Naive B cell (primary cell): ENCODE measurements around the gene PDZD8. TPM values are rescaled to one million over a fixed set of nuclear protein-coding genes. Genes with fewer than 3 reads are reported as not detected.

ENCODE experiments used
- ATAC-seq, 2 donors: fragments of 150-1000 bp; cut with Tn5 transposase; 2 replicates each; pipeline ENCODE4 v1.10.0; 2021; ENCODE audit warnings: low read depth in 2 of 2, mild to moderate bottlenecking in 2 of 2, moderate library complexity in 2 of 2
- DNase-seq: peaks from one replicate; pipeline ENCODE4 v3.0.0; 2022
- H3K27ac Mint-ChIP-seq, 6 donors: one replicate each; pipeline ENCODE4 v1.8.0; 2020 to 2022; ENCODE audit warnings: mild to moderate bottlenecking in 6 of 6, mixed read lengths in 6 of 6, moderate library complexity in 5 of 6, inconsistent platforms in 2 of 6
- H3K27me3 Mint-ChIP-seq, 3 donors: one replicate each; pipeline ENCODE4 v1.8.0; 2021 to 2022; ENCODE audit warnings: mixed read lengths in 3 of 3, mild to moderate bottlenecking in 1 of 3
- H3K36me3 Mint-ChIP-seq, 2 donors: one replicate each; pipeline ENCODE4 v1.8.0; 2020 to 2022; ENCODE audit warnings: mixed read lengths in 2 of 2, inconsistent platforms in 1 of 2, mild to moderate bottlenecking in 1 of 2
- H3K4me1 Mint-ChIP-seq, 3 donors: one replicate each; pipeline ENCODE4 v1.8.0; 2020 to 2022; ENCODE audit warnings: mixed read lengths in 3 of 3, inconsistent platforms in 1 of 3, mild to moderate bottlenecking in 1 of 3, moderate library complexity in 1 of 3
- H3K4me3 Mint-ChIP-seq, 8 donors: one replicate each; pipeline ENCODE4 v1.8.0; 2020 to 2022; ENCODE audit warnings: mild to moderate bottlenecking in 8 of 8, mixed read lengths in 8 of 8, moderate library complexity in 8 of 8, inconsistent platforms in 2 of 8
- H3K9me3 Mint-ChIP-seq, 7 donors: one replicate each; pipeline ENCODE4 v1.8.0; 2020 to 2022; ENCODE audit warnings: mixed read lengths in 7 of 7, mild to moderate bottlenecking in 5 of 7, inconsistent platforms in 2 of 7, moderate library complexity in 1 of 7
- polyA plus RNA-seq, 6 donors: library from polyadenylated mRNA; unstranded; fragments of 300-500 nt; fragmentation: Illumina TruSeq; gene quantifications; one replicate each; pipeline ENCODE4 v1.2.3, GENCODE V29; 2021; ENCODE audit warnings: low read depth in 6 of 6

PDZD8 gene
- polyA plus RNA-seq, 6 donors from 2014 or later: 2.0 to 12.0 (median 6.5) TPM

GRCh38 chr10:117353684-117354083 lies 21.6 kb downstream of the PDZD8 start:
- no peak for DNase-seq
- peaks cover 42 to 47% (median 45%) of the 10 kb centered on the region in 3 donors for H3K4me1 Mint-ChIP-seq
- H3K36me3 Mint-ChIP-seq: no peaks in the 10 kb centered on the region
- ATAC-seq: peak in 1 of 2 donors; percentile 23
- H3K27me3 Mint-ChIP-seq: no peaks in the 10 kb centered on the region
- H3K27ac Mint-ChIP-seq: peak overlapping the region in 3 of 6 donors; percentile 2 to 53 (median 2)
- H3K9me3 Mint-ChIP-seq: no peaks in the 10 kb centered on the region
- peak overlapping the region in 2 of 8 donors; percentile 10 to 21 for H3K4me3 Mint-ChIP-seq

DNA sequence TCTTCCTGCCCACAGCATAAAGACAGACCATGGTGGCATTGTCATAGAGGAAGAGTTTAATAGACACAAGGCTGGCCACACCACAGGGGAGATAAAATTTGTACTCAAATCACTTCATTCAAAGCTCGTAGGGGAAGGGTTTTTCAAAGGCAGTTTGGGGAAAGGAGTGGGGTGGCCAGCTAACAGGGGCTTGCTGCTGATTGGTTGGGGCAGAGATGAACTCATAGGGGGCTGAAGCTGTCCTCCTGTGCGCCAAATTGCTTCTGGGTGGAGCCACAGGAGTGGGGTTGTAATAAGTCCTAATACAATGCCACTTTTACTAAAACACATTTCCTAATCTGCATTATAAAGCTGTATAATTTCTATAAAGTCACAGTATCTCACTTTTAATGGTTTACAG lies 22.5 kb downstream of the PDZD8 start:
- no peak for DNase-seq
- Mint-ChIP-seq H3K4me3 (no peak overlapping the region), H3K27ac (peak overlapping the region in 2 of 6 donors; percentile 48 to 92), H3K27me3 (no peaks in the 10 kb centered on the region), H3K9me3 (no peaks in the 10 kb centered on the region), H3K4me1 (peaks cover 41 to 47% (median 42%) of the 10 kb centered on the region in 3 donors), H3K36me3 (no peaks in the 10 kb centered on the region)
- ATAC-seq: no peak

DNA sequence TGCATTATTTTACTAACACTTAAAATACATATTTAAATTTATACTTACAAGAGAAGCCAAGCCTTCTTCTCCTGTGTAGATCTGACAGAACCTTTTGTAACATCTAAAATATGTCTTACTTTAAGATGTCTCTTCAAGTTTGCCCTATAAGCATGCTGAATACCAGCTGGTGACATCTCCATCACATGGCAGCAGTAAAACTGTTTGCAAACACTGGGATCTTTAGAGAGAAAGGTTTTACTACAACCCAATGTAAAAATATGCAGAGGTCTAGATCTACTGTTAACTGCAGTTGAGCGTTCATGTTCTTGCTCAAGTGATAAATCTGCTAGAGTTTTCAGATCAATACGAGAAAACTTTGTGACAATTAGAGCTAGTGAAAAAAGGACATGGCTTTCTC lies 23.2 kb downstream of the PDZD8 start:
- Mint-ChIP-seq H3K36me3 (no peaks in the 10 kb centered on the region), H3K27me3 (no peaks in the 10 kb centered on the region), H3K27ac (peak overlapping the region in 2 of 6 donors; percentile 48 to 92), H3K4me3 (no peak overlapping the region), H3K9me3 (no peaks in the 10 kb centered on the region), H3K4me1 (peaks cover 42 to 47% (median 45%) of the 10 kb centered on the region in 3 donors)
- DNase-seq (no peak), ATAC-seq (no peak)

- Mint-ChIP-seq H3K4me1 (peaks cover 46 to 51% (median 49%) of the 10 kb centered on the region in 3 donors), H3K9me3 (no peaks in the 10 kb centered on the region), H3K27me3 (no peaks in the 10 kb centered on the region), H3K36me3 (no peaks in the 10 kb centered on the region), H3K27ac (peak overlapping the region in 1 of 6 donors; percentile 24), H3K4me3 (no peak overlapping the region)
- ATAC-seq (no peak), DNase-seq (no peak)
Measured at GRCh38 chr10:117351558-117351957, 23.7 kb downstream of the PDZD8 start.

GRCh38 chr10:117350909-117351308 lies 24.3 kb downstream of the PDZD8 start:
- Mint-ChIP-seq H3K4me1 (peaks cover 48 to 58% (median 52%) of the 10 kb centered on the region in 3 donors), H3K4me3 (peak overlapping the region in 3 of 8 donors; percentile 6 to 40 (median 9)), H3K27ac (peak overlapping the region in 3 of 6 donors; percentile 2 to 24 (median 18)), H3K36me3 (no peaks in the 10 kb centered on the region), H3K9me3 (no peaks in the 10 kb centered on the region), H3K27me3 (no peaks in the 10 kb centered on the region)
- peak; percentile 14 to 37 for ATAC-seq
- DNase-seq: no peak

- Mint-ChIP-seq H3K27ac (no peak overlapping the region), H3K9me3 (no peaks in the 10 kb centered on the region), H3K4me3 (no peak overlapping the region), H3K27me3 (no peaks in the 10 kb centered on the region), H3K4me1 (peaks cover 43 to 51% (median 49%) of the 10 kb centered on the region in 3 donors), H3K36me3 (no peaks in the 10 kb centered on the region)
- DNase-seq: no peak
- no peak for ATAC-seq
Measured at GRCh38 chr10:117348236-117348635, 27.0 kb downstream of the PDZD8 start.

GRCh38 chr10:117346574-117346973 lies 28.7 kb downstream of the PDZD8 start:
- no peaks in the 10 kb centered on the region for H3K36me3 Mint-ChIP-seq
- ATAC-seq (no peak), DNase-seq (no peak)
- H3K9me3 Mint-ChIP-seq: no peaks in the 10 kb centered on the region
- H3K27ac Mint-ChIP-seq: peak overlapping the region in 1 of 6 donors; percentile 60
- peak overlapping the region in 1 of 8 donors; percentile 45 for H3K4me3 Mint-ChIP-seq
- no peaks in the 10 kb centered on the region for H3K27me3 Mint-ChIP-seq
- H3K4me1 Mint-ChIP-seq: peaks cover 41 to 56% (median 53%) of the 10 kb centered on the region in 3 donors

GRCh38 chr10:117345143-117345542 lies 30.1 kb downstream of the PDZD8 start:
- no peak for ATAC-seq
- H3K9me3 Mint-ChIP-seq: no peaks in the 10 kb centered on the region
- no peak overlapping the region for H3K4me3 Mint-ChIP-seq
- H3K27me3 Mint-ChIP-seq: no peaks in the 10 kb centered on the region
- DNase-seq: no peak
- H3K36me3 Mint-ChIP-seq: no peaks in the 10 kb centered on the region
- H3K27ac Mint-ChIP-seq: peak overlapping the region in 2 of 6 donors; percentile 34 to 71
- H3K4me1 Mint-ChIP-seq: peaks cover 37 to 54% (median 45%) of the 10 kb centered on the region in 3 donors

GRCh38 chr10:117342641-117343040 lies 32.6 kb downstream of the PDZD8 start:
- H3K9me3 Mint-ChIP-seq: no peaks in the 10 kb centered on the region
- peaks cover 31 to 50% (median 41%) of the 10 kb centered on the region in 3 donors for H3K4me1 Mint-ChIP-seq
- H3K4me3 Mint-ChIP-seq: peak overlapping the region in 3 of 8 donors; percentile 1 to 58 (median 5)
- DNase-seq (no peak), ATAC-seq (no peak)
- H3K27me3 Mint-ChIP-seq: no peaks in the 10 kb centered on the region
- H3K36me3 Mint-ChIP-seq: peaks cover 0 to 5% of the 10 kb centered on the region in 2 donors
- H3K27ac Mint-ChIP-seq: peak overlapping the region in 5 of 6 donors; percentile 2 to 88 (median 52)

DNA sequence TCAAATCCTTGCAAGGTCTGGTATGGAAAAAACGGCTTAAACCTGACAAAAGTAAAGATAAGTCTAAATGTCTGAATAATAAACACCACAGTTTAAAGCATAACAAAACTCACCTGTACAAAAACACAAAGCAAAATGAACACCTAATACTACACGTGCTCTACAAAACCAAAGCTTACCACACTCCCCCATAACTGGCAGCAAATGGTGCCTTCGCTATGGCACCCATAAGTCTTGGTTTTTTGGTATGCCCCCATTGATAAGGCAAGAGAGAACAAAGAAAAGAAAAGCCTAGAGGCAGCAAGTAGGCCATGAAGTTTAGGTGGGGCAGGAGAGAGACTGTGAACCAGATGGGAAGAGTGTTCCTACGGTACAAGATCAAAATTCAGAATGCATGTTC lies 34.2 kb downstream of the PDZD8 start:
- H3K36me3 Mint-ChIP-seq: peaks cover 6 to 11% of the 10 kb centered on the region in 2 donors
- H3K9me3 Mint-ChIP-seq: no peaks in the 10 kb centered on the region
- peaks cover 24 to 41% (median 36%) of the 10 kb centered on the region in 3 donors for H3K4me1 Mint-ChIP-seq
- ATAC-seq: no peak
- no peak overlapping the region for H3K4me3 Mint-ChIP-seq
- H3K27me3 Mint-ChIP-seq: no peaks in the 10 kb centered on the region
- no peak for DNase-seq
- H3K27ac Mint-ChIP-seq: peak overlapping the region in 1 of 6 donors; percentile 34

DNA sequence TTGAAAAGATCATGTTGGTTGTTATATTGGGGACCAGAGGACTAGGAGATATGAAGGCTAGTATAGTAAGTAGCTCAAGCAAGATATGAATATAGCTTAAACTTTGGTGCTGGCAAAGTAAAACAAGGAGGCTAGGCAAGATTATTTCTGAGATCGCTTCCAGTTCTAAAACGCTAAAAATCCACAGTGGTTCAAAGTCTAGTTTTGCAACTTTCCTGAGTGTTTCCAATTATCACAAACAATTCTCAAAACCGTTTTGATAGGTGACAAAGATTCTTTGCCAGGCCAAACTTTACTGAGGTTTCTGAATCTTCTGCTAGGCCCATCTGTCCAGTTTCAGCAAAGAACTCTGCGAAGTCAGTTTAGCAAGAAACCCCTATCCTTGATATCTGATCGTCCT lies 35.3 kb downstream of the PDZD8 start:
- ATAC-seq: no peak
- Mint-ChIP-seq H3K27ac (peak overlapping the region in 1 of 6 donors; percentile 46), H3K36me3 (peaks cover 17 to 21% of the 10 kb centered on the region in 2 donors), H3K4me3 (peak overlapping the region in 1 of 8 donors; percentile 36), H3K9me3 (peaks cover 0 to 9% (median 6%) of the 10 kb centered on the region in 7 donors), H3K4me1 (peaks cover 18 to 33% (median 25%) of the 10 kb centered on the region in 3 donors), H3K27me3 (no peaks in the 10 kb centered on the region)
- DNase-seq: no peak

- H3K4me1 Mint-ChIP-seq: peaks cover 17 to 31% (median 25%) of the 10 kb centered on the region in 3 donors
- H3K27me3 Mint-ChIP-seq: no peaks in the 10 kb centered on the region
- ATAC-seq (no peak), DNase-seq (no peak)
- H3K9me3 Mint-ChIP-seq: peaks cover 0 to 13% (median 10%) of the 10 kb centered on the region in 7 donors
- H3K4me3 Mint-ChIP-seq: no peak overlapping the region
- peak overlapping the region in 2 of 6 donors; percentile 46 to 53 for H3K27ac Mint-ChIP-seq
- H3K36me3 Mint-ChIP-seq: peaks cover 21 to 25% of the 10 kb centered on the region in 2 donors
Measured at GRCh38 chr10:117339578-117339977, 35.7 kb downstream of the PDZD8 start.

GRCh38 chr10:117334926-117335325 lies 40.3 kb downstream of the PDZD8 start:
- ATAC-seq (no peak), DNase-seq (no peak)
- Mint-ChIP-seq H3K9me3 (peaks cover 0 to 18% (median 13%) of the 10 kb centered on the region in 7 donors), H3K27me3 (no peaks in the 10 kb centered on the region), H3K36me3 (peaks cover 32 to 36% of the 10 kb centered on the region in 2 donors), H3K4me3 (no peak overlapping the region), H3K4me1 (peaks cover 0 to 6% (median 6%) of the 10 kb centered on the region in 3 donors), H3K27ac (no peak overlapping the region)

- peaks cover 31 to 37% of the 10 kb centered on the region in 2 donors for H3K36me3 Mint-ChIP-seq
- ATAC-seq (no peak), DNase-seq (no peak)
- H3K27ac Mint-ChIP-seq: no peak overlapping the region
- peaks cover 0 to 6% (median 6%) of the 10 kb centered on the region in 3 donors for H3K4me1 Mint-ChIP-seq
- H3K27me3 Mint-ChIP-seq: no peaks in the 10 kb centered on the region
- H3K9me3 Mint-ChIP-seq: peaks cover 0 to 18% (median 13%) of the 10 kb centered on the region in 7 donors
- H3K4me3 Mint-ChIP-seq: peak overlapping the region in 1 of 8 donors; percentile 15
Measured at GRCh38 chr10:117334066-117334465, 41.2 kb downstream of the PDZD8 start.
